Chondrocyte (in vitro differentiated cells): ENCODE results near the gene BRD9. TPM values are rescaled to one million over a fixed set of nuclear protein-coding genes. Genes with fewer than 3 reads are reported as not detected.

Experiments
- DNase-seq: peaks from one replicate; pipeline ENCODE4 v3.0.0; 2021; ENCODE audit warnings: mixed read lengths, low spot score
- H3K27ac Mint-ChIP-seq: one replicate; pipeline ENCODE4 v1.8.0; 2021; ENCODE audit warnings: mild to moderate bottlenecking, moderate library complexity, mixed read lengths; ENCODE audit not compliant: unreplicated experiment
- H3K27me3 Mint-ChIP-seq: 2 replicates; pipeline ENCODE4 v1.8.0; 2021; ENCODE audit warnings: low read depth, mixed read lengths
- H3K36me3 Mint-ChIP-seq: 2 replicates; pipeline ENCODE4 v1.8.0; 2021; ENCODE audit warnings: low read depth, mixed read lengths
- H3K4me1 Mint-ChIP-seq: 2 replicates; pipeline ENCODE4 v1.8.0; 2021; ENCODE audit warnings: low read depth, mild to moderate bottlenecking, mixed read lengths
- H3K4me3 Mint-ChIP-seq: one replicate; pipeline ENCODE4 v1.8.0; 2021; ENCODE audit warnings: mild to moderate bottlenecking, moderate library complexity, mixed read lengths; ENCODE audit not compliant: unreplicated experiment
- H3K9me3 Mint-ChIP-seq: 2 replicates; pipeline ENCODE4 v1.8.0; 2021; ENCODE audit warnings: low read depth, mixed read lengths
- total RNA-seq: library from RNA; stranded (reverse); gene quantifications from 3 replicates; pipeline ENCODE4 v1.2.1, GENCODE V29; 2021
- TF ChIP-seq, protein P1 (sequence below): fragments of 200-600 bp; sonication (generic); IDR thresholded peaks from 2 replicates; pipeline ENCODE4 v1.5.0; 2021; ENCODE audit warnings: antibody characterized with exemption, mild to moderate bottlenecking, moderate library complexity

BRD9 gene
- total RNA-seq, 1 donor from 2014 or later, result 26.5 TPM

DNA sequence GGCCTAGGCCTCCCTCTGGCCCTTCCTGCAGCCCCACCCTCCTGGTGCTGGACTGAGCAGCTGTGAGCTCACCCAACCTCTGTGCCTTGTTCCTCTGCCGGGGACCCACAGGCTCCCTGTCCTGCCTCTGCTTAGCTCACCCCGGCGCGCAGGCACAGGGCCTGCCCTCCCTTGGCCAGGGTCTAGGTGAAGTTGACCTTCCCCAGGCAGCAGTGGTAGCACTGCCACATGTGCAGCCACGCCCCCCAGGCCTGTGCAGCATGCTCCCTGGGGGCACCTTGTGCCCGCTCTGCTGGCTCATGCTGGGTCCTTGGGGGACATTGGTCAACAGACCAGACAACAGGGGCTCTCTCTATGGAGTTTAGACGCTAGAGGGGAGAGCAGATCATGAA, 18.2 kb upstream of the BRD9 start:
- Mint-ChIP-seq H3K27ac (no peak overlapping the region), H3K27me3 (no peaks in the 10 kb centered on the region), H3K9me3 (no peaks in the 10 kb centered on the region), H3K4me3 (no peak overlapping the region), H3K4me1 (peaks cover 3% of the 10 kb centered on the region), H3K36me3 (peaks cover 14% of the 10 kb centered on the region)
- TF ChIP-seq, protein P1, sequence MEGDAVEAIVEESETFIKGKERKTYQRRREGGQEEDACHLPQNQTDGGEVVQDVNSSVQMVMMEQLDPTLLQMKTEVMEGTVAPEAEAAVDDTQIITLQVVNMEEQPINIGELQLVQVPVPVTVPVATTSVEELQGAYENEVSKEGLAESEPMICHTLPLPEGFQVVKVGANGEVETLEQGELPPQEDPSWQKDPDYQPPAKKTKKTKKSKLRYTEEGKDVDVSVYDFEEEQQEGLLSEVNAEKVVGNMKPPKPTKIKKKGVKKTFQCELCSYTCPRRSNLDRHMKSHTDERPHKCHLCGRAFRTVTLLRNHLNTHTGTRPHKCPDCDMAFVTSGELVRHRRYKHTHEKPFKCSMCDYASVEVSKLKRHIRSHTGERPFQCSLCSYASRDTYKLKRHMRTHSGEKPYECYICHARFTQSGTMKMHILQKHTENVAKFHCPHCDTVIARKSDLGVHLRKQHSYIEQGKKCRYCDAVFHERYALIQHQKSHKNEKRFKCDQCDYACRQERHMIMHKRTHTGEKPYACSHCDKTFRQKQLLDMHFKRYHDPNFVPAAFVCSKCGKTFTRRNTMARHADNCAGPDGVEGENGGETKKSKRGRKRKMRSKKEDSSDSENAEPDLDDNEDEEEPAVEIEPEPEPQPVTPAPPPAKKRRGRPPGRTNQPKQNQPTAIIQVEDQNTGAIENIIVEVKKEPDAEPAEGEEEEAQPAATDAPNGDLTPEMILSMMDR, result no peak
- DNase-seq, result no peak

DNA sequence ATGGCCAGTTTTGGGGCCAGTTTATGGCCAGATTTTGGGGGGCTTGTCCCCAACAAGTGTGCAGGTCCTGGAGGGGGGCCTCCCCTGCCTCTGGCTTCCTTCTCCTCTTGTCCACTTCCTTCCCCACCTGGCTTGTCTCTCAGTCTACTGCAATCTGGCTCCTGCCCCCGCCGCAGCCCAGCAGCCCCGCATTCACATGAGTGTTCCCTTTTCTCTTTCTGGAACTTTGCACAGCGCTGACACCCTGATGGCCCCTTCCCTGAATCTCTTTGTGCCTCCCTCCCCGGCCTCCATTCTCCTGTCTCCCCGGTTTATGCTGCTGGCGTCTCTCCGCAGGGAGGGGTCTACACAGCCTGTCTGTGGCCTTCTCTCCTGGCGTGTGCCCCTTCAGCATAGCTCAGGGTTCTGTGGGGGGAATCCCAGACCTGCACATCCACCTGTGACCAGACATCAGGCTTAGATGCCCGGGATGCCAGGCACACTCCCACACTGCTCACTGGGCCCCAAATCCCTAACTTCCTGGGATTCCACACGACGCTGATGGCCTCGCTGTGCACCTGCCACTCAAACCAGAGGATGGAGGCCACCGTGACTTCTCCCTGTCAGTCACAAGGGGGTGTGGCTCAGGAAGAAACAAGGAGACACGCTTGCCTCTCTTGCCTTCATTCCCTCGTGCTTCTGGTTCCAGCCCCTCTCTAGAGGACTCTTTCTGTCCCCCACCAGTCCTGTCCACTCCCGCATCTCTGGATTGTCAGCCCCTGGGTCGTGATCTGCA, 17.6 kb upstream of the BRD9 start:
- Mint-ChIP-seq H3K4me1 (peaks cover 3% of the 10 kb centered on the region), H3K27me3 (no peaks in the 10 kb centered on the region), H3K4me3 (no peak overlapping the region), H3K27ac (no peak overlapping the region), H3K36me3 (peaks cover 14% of the 10 kb centered on the region), H3K9me3 (no peaks in the 10 kb centered on the region)
- DNase-seq, result no peak
- TF ChIP-seq, protein P1, result no peak

DNA sequence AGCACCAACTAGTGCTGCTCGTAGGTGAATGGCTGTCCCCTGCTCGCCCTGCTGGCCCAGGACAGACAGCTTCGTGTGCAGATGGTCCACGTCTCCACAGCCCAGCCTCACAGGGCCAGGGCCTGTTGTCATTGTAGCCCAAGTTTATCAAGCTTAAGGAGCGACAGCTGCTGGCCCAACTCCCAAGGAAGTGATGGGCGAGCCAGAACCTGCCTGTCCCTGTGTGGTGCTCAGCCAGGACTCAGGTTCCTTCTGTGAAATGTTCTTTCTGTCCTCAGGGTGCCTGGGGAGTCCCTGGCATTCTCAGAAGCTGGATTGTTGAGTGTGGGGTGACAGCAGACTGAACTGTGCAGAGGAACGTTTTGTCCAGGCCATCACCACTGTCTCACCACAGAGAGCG, 16.5 kb upstream of the BRD9 start:
- Mint-ChIP-seq H3K27ac (no peak overlapping the region), H3K9me3 (no peaks in the 10 kb centered on the region), H3K4me1 (peaks cover 3% of the 10 kb centered on the region), H3K36me3 (peaks cover 7% of the 10 kb centered on the region), H3K4me3 (no peak overlapping the region), H3K27me3 (no peaks in the 10 kb centered on the region)
- no peak for DNase-seq
- TF ChIP-seq, protein P1, result no peak

DNA sequence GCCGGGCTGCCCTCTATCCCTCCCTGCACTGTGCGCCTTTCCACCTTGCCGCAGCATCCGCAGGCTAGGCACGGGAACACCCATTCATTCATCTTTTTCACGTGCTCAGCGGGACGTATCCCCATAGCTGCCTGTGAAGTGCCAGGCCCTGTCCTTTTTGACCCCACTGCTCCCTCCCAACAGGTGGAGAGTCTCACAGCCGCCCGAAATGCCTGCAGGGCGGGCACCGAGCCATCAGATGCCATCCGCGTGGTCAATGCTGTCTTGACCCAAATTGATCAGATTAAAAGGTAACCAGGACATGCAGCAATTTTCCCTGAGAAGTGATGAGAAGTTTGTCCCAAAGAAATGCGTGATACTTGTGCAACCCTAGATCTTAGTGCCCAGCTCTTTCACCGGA, 15.6 kb upstream of the BRD9 start:
- H3K9me3 Mint-ChIP-seq, result no peaks in the 10 kb centered on the region
- no peak overlapping the region for H3K4me3 Mint-ChIP-seq
- H3K27me3 Mint-ChIP-seq, result no peaks in the 10 kb centered on the region
- H3K27ac Mint-ChIP-seq, result no peak overlapping the region
- peaks cover 3% of the 10 kb centered on the region for H3K4me1 Mint-ChIP-seq
- TF ChIP-seq, protein P1, result no peak
- H3K36me3 Mint-ChIP-seq, result peaks cover 6% of the 10 kb centered on the region
- no peak for DNase-seq

DNA sequence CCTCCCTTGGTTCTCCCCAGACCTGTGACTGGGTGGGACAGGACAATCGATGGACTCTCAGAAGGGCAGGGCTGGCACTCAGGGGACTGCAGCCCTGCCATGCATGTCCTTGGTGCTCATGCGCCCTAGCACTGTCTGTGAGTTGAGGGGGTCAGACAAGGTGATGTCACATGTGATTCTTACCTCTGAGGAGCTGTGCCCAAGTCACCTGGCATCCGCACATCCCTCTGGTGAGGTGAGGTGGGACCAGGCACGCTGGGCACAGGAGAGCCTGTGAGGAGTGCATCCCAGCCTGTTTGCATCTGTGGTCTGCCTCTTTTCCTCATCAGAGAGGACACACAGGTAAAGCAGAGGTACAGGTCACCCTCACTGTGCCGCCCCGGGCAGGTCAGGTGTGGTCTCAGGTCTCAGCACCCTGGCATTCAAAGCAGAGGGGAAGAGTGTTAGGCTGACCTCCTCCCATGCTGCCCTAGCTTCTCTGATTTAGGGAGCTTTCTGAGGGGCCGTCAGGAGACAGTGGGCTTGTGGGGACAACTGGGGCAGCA, 14.8 kb upstream of the BRD9 start:
- H3K27ac Mint-ChIP-seq, result no peak overlapping the region
- DNase-seq, result no peak
- TF ChIP-seq, protein P1, result no peak
- H3K27me3 Mint-ChIP-seq, result no peaks in the 10 kb centered on the region
- peaks cover 3% of the 10 kb centered on the region for H3K4me1 Mint-ChIP-seq
- no peaks in the 10 kb centered on the region for H3K9me3 Mint-ChIP-seq
- peaks cover 5% of the 10 kb centered on the region for H3K36me3 Mint-ChIP-seq
- H3K4me3 Mint-ChIP-seq, result no peak overlapping the region
